Liver (tissue), 9 donors: ENCODE results near the gene PLXNA2. TPM values are rescaled to one million over a fixed set of nuclear protein-coding genes. Genes with fewer than 3 reads are reported as not detected.
A peak's percentile ranks its signal among the peaks of the same experiment; 100 is the strongest.

ENCODE experiments used
- DNase-seq: peaks from one replicate; pipeline ENCODE4 v3.0.0-alpha.2; 2017; ENCODE audit warnings: low spot score
- H3K27ac ChIP-seq, 2 donors: one replicate each; pipeline ENCODE4 v1.7.0; 2013; ENCODE audit warnings: inconsistent platforms in 2 of 2, low read length in 2 of 2, control low read depth in 1 of 2, low read depth in 1 of 2, mild to moderate bottlenecking in 1 of 2
- H3K27me3 ChIP-seq, 4 donors: one replicate each; pipeline versions ENCODE4 v1.6.1 to v1.7.0; 2013; ENCODE audit warnings: low read length in 3 of 4, inconsistent platforms in 1 of 4, mild to moderate bottlenecking in 1 of 4, moderate library complexity in 1 of 4; ENCODE audit not compliant: control insufficient read depth in 4 of 4, insufficient read depth in 4 of 4
- H3K36me3 ChIP-seq, 4 donors: one replicate each; pipeline versions ENCODE4 v1.6.1 to v1.7.0; 2013; ENCODE audit warnings: low read length in 3 of 4, mild to moderate bottlenecking in 3 of 4, low read depth in 1 of 4, moderate library complexity in 1 of 4; ENCODE audit not compliant: control insufficient read depth in 4 of 4, insufficient read depth in 3 of 4
- H3K4me1 ChIP-seq, 4 donors: one replicate each; pipeline versions ENCODE4 v1.6.1 to v1.7.0; 2013; ENCODE audit warnings: low read length in 3 of 4, mild to moderate bottlenecking in 3 of 4, moderate library complexity in 1 of 4; ENCODE audit not compliant: control insufficient read depth in 4 of 4, insufficient read depth in 4 of 4
- H3K4me3 ChIP-seq, 3 donors: one replicate each; pipeline versions ENCODE4 v1.6.1 to v1.7.0; 2013; ENCODE audit warnings: low read length in 3 of 3, control low read depth in 1 of 3, low read depth in 1 of 3, mild to moderate bottlenecking in 1 of 3
- H3K9ac ChIP-seq, 2 donors: one replicate each; pipeline ENCODE4 v1.7.0; 2013; ENCODE audit warnings: low read length in 2 of 2, mild to moderate bottlenecking in 2 of 2, moderate library complexity in 2 of 2, control low read depth in 1 of 2, low read depth in 1 of 2
- H3K9me3 ChIP-seq, 4 donors: one replicate each; pipeline versions ENCODE4 v1.6.1 to v1.7.0; 2013; ENCODE audit warnings: low read length in 3 of 4; ENCODE audit not compliant: control insufficient read depth in 4 of 4
- EGR1 ChIP-seq, 2 donors: IDR thresholded peaks; 2 replicates each; pipeline ENCODE4 v1.6.1; 2016 to 2018; ENCODE audit warnings: antibody characterized with exemption in 2 of 2, low read depth in 2 of 2
- FOXA2 ChIP-seq: IDR thresholded peaks from 2 replicates; pipeline ENCODE4 v1.6.1; 2016; ENCODE audit warnings: antibody characterized with exemption
- HNF4A ChIP-seq, 2 donors: conservative IDR thresholded peaks; 2 replicates each; pipeline ENCODE4 v1.6.1; 2016; ENCODE audit warnings: antibody characterized with exemption in 2 of 2, mild to moderate bottlenecking in 2 of 2
- JUND ChIP-seq, 2 donors: IDR thresholded peaks; 2 replicates each; pipeline ENCODE4 v1.6.1; 2016; ENCODE audit warnings: antibody characterized with exemption in 2 of 2
- MAX ChIP-seq: IDR thresholded peaks from 2 replicates; pipeline ENCODE4 v1.6.1; 2016; ENCODE audit warnings: antibody characterized with exemption
- NR2F2 ChIP-seq: IDR thresholded peaks from 2 replicates; pipeline ENCODE4 v1.6.1; 2016; ENCODE audit warnings: antibody characterized with exemption
- RAD21 ChIP-seq, 2 donors: IDR thresholded peaks; 2 replicates each; pipeline ENCODE4 v1.6.1; 2016; ENCODE audit warnings: antibody characterized with exemption in 2 of 2, mild to moderate bottlenecking in 2 of 2
- RXRA ChIP-seq, 2 donors: IDR thresholded peaks; 2 replicates each; pipeline ENCODE4 v1.6.1; 2017 to 2018; ENCODE audit warnings: antibody characterized with exemption in 2 of 2, mild to moderate bottlenecking in 1 of 2
- SP1 ChIP-seq: IDR thresholded peaks from 2 replicates; pipeline ENCODE4 v1.6.1; 2018; ENCODE audit warnings: antibody characterized with exemption, mild to moderate bottlenecking
- TAF1 ChIP-seq: conservative IDR thresholded peaks from 2 replicates; pipeline ENCODE4 v1.6.1; 2016; ENCODE audit warnings: antibody characterized with exemption, mild to moderate bottlenecking
- YY1 ChIP-seq: IDR thresholded peaks from 2 replicates; pipeline ENCODE4 v1.6.1; 2016; ENCODE audit warnings: antibody characterized with exemption, mild to moderate bottlenecking
- WGBS: extraction: QIAGEN DNeasy Blood & Tissue Kit; methylation state at CpG from one replicate; pipeline ENCODE4 v1.1.7; 2013; 5-methylcytosine and 5-hydroxymethylcytosine counted together
- polyA plus RNA-seq, 2 donors: library from polyadenylated mRNA; stranded (reverse) in 1 of 2; unstranded in 1 of 2; fragments of 200-250 nt in 1 of 2; fragments of >200 nt in 1 of 2; fragmentation: Nextera tagmentation in 1 of 2; extraction: Ambion mirVana in 1 of 2; gene quantifications; one replicate each; pipeline versions ENCODE4 v1.2.1 to v1.2.3, GENCODE V29; 2013 to 2015
- total RNA-seq, 2 donors: library from RNA; depleted of rRNA; stranded (reverse); fragments of >200 nt; gene quantifications; one replicate each; pipeline ENCODE4 v1.2.3, GENCODE V29; 2014
- TF ChIP-seq, protein P1 (sequence below): IDR thresholded peaks from 2 replicates; pipeline ENCODE4 v1.6.1; 2016; ENCODE audit warnings: antibody characterized with exemption, mild to moderate bottlenecking
- TF ChIP-seq, protein P2 (sequence below): IDR thresholded peaks from 2 replicates; pipeline ENCODE4 v1.6.1; 2016; ENCODE audit warnings: antibody characterized with exemption
- donor health status: healthy.
- donor health status: healthy.
- donor health status: healthy.
- donor health status: healthy.
- donor health status: healthy.

The PLXNA2 gene
- total and polyA plus RNA-seq, 4 donors = 1.8 to 9.2 (median 2.8) TPM

DNA sequence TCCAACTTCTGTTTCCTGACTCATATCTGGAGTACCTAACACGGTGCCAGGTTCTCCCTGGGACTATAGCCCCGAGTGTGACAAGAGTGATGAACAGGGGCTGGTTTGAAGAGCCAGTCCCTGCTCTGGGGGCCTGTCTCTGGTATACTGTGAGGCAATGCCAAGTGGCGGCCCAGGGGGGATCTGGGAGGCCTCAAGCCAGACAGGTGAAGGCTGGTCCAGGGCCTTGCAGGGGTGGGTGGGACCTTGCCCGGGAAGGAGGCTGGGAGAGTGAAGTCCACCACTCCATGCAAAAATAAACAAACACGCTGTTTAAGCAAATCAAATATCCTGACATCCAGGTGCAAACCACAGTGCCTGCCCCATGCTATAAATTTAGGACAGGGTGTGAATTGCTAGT lies 6.8 kb upstream of the PLXNA2 start:
- TF ChIP-seq RXRA (IDR thresholded peaks at IDR 0.05) (peak in 1 of 2 donors; percentile 38), MAX (peak; percentile 37), RAD21 (IDR thresholded peaks at IDR 0.05) (peak in 1 of 2 donors; percentile 11), TAF1 (no peak), EGR1 (IDR thresholded peaks at IDR 0.05; ENCODE audit: low read depth in 2 of 2) (no peak), SP1 (peak; percentile 50), YY1 (no peak), NR2F2 (no peak), HNF4A (conservative IDR thresholded peaks at IDR 0.05) (peak; percentile 64 to 76), FOXA2 (peak; percentile 61)
- TF ChIP-seq, protein P1, sequence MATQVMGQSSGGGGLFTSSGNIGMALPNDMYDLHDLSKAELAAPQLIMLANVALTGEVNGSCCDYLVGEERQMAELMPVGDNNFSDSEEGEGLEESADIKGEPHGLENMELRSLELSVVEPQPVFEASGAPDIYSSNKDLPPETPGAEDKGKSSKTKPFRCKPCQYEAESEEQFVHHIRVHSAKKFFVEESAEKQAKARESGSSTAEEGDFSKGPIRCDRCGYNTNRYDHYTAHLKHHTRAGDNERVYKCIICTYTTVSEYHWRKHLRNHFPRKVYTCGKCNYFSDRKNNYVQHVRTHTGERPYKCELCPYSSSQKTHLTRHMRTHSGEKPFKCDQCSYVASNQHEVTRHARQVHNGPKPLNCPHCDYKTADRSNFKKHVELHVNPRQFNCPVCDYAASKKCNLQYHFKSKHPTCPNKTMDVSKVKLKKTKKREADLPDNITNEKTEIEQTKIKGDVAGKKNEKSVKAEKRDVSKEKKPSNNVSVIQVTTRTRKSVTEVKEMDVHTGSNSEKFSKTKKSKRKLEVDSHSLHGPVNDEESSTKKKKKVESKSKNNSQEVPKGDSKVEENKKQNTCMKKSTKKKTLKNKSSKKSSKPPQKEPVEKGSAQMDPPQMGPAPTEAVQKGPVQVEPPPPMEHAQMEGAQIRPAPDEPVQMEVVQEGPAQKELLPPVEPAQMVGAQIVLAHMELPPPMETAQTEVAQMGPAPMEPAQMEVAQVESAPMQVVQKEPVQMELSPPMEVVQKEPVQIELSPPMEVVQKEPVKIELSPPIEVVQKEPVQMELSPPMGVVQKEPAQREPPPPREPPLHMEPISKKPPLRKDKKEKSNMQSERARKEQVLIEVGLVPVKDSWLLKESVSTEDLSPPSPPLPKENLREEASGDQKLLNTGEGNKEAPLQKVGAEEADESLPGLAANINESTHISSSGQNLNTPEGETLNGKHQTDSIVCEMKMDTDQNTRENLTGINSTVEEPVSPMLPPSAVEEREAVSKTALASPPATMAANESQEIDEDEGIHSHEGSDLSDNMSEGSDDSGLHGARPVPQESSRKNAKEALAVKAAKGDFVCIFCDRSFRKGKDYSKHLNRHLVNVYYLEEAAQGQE = peak; percentile 23
- Histone ChIP-seq H3K4me3 (no peak overlapping the region), H3K27ac (peak overlapping the region; percentile 29 to 40), H3K9ac (no peak overlapping the region), H3K9me3 (no peaks in the 10 kb centered on the region), H3K27me3 (no peaks in the 10 kb centered on the region), H3K4me1 (peaks cover 4 to 38% (median 28%) of the 10 kb centered on the region in 4 donors), H3K36me3 (no peaks in the 10 kb centered on the region)
- DNase-seq = peak; percentile 51
- 29% methylated on average over 5 of the region's 5 CpGs for WGBS

DNA sequence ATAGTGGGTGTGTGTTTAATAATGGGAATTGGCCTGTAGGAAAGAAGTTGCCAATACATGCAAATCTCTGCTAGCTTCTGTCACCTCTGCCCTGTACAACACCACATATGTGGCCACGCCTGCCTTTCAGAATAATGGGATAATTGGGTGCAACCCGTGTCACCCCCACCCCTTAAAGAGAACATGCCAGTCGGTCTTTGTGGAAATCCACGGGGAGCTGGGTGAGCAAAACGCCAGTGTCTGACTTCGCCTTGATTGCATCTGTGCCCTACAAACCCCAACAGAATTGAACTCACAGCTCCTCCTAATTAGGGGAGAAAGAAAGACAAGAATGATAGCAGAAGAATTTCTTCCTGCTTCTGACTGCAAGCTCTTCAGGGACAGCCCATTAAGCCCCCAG lies 6.4 kb upstream of the PLXNA2 start:
- H3K36me3 ChIP-seq = no peaks in the 10 kb centered on the region
- peaks cover 4 to 38% (median 28%) of the 10 kb centered on the region in 4 donors for H3K4me1 ChIP-seq
- peak overlapping the region in 1 of 2 donors; percentile 40 for H3K27ac ChIP-seq
- WGBS = 66% methylated on average over 6 of the region's 6 CpGs
- TF ChIP-seq JUND (IDR thresholded peaks at IDR 0.05) (no peak), FOXA2 (no peak), EGR1 (IDR thresholded peaks at IDR 0.05; ENCODE audit: low read depth in 2 of 2) (no peak)
- no peaks in the 10 kb centered on the region for H3K9me3 ChIP-seq
- no peak for DNase-seq
- no peak overlapping the region for H3K4me3 ChIP-seq
- no peaks in the 10 kb centered on the region for H3K27me3 ChIP-seq
- H3K9ac ChIP-seq = no peak overlapping the region

GRCh38 chr1:208248991-208249696 lies 5.0 kb upstream of the PLXNA2 start:
- WGBS = 87% methylated on average over 5 of the region's 5 CpGs
- H3K4me1 ChIP-seq = peaks cover 4 to 50% (median 37%) of the 10 kb centered on the region in 4 donors
- no peaks in the 10 kb centered on the region for H3K27me3 ChIP-seq
- H3K27ac ChIP-seq = no peak overlapping the region
- no peak for DNase-seq
- no peaks in the 10 kb centered on the region for H3K9me3 ChIP-seq
- H3K4me3 ChIP-seq = no peak overlapping the region
- no peaks in the 10 kb centered on the region for H3K36me3 ChIP-seq
- H3K9ac ChIP-seq = no peak overlapping the region
- no peak for TF ChIP-seq RAD21 (IDR thresholded peaks at IDR 0.05)
- TF ChIP-seq, protein P2, sequence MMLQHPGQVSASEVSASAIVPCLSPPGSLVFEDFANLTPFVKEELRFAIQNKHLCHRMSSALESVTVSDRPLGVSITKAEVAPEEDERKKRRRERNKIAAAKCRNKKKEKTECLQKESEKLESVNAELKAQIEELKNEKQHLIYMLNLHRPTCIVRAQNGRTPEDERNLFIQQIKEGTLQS = no peak
- TF ChIP-seq, protein P1 = no peak
